T-helper 2 cell treated with Interferon-gamma antibody and Interleukin-4, amounts not matched to agents 5 μg/mL and 100 μg/mL, for 36 hours (primary cell): Measurements from ENCODE around the gene MGAT5.

ENCODE experiments used
- DNase-seq: peaks from one replicate; pipeline ENCODE4 v3.0.0; 2021; ENCODE audit warnings: low spot score
- H3K27ac Mint-ChIP-seq: one replicate; pipeline ENCODE4 v1.8.0; 2021; ENCODE audit warnings: mild to moderate bottlenecking, mixed read lengths
- H3K27me3 Mint-ChIP-seq: one replicate; pipeline ENCODE4 v1.8.0; 2021; ENCODE audit warnings: low read depth, mixed read lengths
- H3K36me3 Mint-ChIP-seq: one replicate; pipeline ENCODE4 v1.8.0; 2021; ENCODE audit warnings: low read depth, mixed read lengths
- H3K4me1 Mint-ChIP-seq: one replicate; pipeline ENCODE4 v1.8.0; 2021; ENCODE audit warnings: low read depth, mixed read lengths
- H3K4me3 Mint-ChIP-seq: one replicate; pipeline ENCODE4 v1.8.0; 2022; ENCODE audit warnings: mild to moderate bottlenecking, moderate library complexity, mixed read lengths
- H3K9me3 Mint-ChIP-seq: one replicate; pipeline ENCODE4 v1.8.0; 2021; ENCODE audit warnings: mixed read lengths

MGAT5 gene

DNA sequence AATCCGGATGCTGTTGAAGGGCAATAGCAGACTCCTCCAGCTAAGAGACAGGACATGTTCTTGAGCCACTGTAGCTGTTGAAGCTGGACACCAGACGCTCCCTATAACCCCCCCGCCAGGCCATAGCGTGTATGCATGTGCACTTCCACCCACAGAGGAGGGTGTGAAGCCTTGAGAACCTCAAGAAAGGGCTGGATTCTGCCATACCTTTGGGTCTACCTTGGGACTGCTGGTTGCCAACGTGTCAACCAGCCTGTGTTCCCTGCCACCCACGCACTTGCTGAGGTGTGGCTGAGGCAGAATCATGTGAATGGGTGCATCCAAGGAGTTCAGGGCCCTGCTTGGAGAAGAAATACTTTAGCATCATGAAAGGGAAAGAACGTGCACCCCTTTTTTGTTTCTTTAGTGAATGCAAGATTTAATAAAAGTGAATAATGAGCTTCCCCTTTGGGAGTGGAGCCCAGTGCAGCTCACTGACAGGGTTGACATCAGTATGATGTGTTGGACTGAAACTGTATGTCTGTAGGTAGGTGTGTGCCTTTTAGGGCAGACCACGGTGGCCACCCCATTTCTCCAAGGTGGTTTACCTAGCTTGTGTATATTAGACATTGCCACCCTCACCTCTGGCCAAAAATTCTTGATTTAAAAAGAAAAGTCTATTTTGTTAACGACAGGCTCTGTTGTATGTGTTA, 198.3 kb downstream of the MGAT5 start:
- Mint-ChIP-seq H3K9me3 (no peaks in the 10 kb centered on the region), H3K27me3 (no peaks in the 10 kb centered on the region), H3K27ac (no peak overlapping the region), H3K4me1 (no peaks in the 10 kb centered on the region), H3K36me3 (no peaks in the 10 kb centered on the region), H3K4me3 (no peak overlapping the region)
- no peak for DNase-seq

DNA sequence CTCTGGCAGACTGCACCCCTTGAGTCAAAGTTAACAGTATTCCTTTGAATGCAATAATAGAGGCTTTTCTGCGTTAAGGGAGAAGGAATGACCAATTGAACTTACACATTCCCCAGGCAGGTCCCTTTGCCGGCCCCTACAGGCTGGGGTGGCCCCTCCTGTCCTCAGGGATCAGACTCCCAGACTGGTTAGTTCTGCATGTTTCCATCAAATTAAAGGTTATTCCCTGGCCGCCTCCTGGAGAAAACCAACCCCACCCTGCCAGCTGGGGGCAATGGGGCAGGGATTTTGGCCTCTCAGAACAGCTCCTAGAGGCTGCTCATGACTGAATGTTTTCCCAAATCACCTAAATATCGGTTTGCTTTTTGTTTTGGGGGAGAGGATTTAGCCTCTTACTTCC, 199.6 kb downstream of the MGAT5 start:
- H3K27ac Mint-ChIP-seq: no peak overlapping the region
- H3K36me3 Mint-ChIP-seq: no peaks in the 10 kb centered on the region
- no peak overlapping the region for H3K4me3 Mint-ChIP-seq
- no peak for DNase-seq
- H3K9me3 Mint-ChIP-seq: no peaks in the 10 kb centered on the region
- H3K4me1 Mint-ChIP-seq: no peaks in the 10 kb centered on the region
- H3K27me3 Mint-ChIP-seq: no peaks in the 10 kb centered on the region

DNA sequence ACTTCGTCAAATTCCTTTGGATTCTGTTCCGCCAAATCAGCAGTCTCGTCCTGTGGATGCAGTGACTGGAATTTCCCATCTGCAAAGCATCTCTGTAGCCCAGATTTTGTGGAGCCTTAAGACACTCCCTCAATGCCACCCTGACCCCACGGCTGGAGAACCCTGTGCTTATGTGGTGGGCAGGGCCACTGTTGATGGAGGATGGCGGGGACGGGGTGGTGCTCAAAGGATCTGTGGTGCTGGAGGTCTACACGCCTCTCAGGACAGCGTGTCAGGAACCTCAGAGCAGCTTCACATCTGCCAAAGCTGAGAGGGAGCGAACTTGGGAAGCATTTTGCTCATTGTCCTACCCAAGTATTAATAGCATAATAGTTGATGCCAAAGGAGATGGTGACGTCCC, 200.1 kb downstream of the MGAT5 start:
- DNase-seq: no peak
- no peaks in the 10 kb centered on the region for H3K9me3 Mint-ChIP-seq
- H3K36me3 Mint-ChIP-seq: no peaks in the 10 kb centered on the region
- H3K4me1 Mint-ChIP-seq: no peaks in the 10 kb centered on the region
- no peaks in the 10 kb centered on the region for H3K27me3 Mint-ChIP-seq
- H3K4me3 Mint-ChIP-seq: no peak overlapping the region
- no peak overlapping the region for H3K27ac Mint-ChIP-seq

DNA sequence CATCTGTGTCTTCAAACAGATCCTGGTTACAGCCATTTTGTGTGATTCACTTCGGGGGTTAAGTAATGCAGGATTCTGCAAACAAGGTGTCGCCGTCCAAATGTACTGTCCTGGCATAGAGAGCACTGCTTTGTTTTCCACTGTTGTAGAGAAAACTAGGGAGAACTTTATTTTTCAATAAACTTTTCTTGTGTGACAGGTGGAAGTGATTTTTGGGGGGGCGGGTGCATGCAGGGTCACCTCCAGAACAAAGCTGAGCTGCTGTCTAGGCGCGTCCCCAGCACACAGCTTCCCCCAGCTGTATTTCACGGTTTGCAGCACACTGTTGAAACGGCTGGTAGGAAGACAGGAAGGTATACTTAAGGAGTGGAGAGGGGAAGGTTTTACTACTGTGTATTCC, 200.6 kb downstream of the MGAT5 start:
- Mint-ChIP-seq H3K36me3 (no peaks in the 10 kb centered on the region), H3K27me3 (no peaks in the 10 kb centered on the region), H3K4me1 (no peaks in the 10 kb centered on the region), H3K9me3 (no peaks in the 10 kb centered on the region), H3K4me3 (no peak overlapping the region), H3K27ac (no peak overlapping the region)
- no peak for DNase-seq

DNA sequence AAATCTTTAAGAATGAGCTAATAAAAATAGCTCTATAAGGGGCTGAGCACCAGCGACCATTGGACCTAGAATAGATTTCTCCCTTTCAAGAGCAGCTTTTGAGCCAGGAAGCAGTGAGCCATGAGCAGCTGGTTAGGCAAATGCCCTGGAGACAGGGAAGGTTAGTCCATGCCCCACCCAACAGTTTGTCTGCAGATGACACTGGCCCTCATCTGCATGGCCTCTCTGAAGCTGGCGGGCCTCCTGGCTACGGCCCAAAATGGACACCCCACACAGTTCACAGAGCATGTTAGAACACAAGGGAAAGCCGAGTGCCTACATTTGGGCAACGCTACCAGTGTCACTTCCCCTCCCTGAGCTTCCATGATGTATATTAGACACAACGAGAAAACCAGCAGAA, 201.1 kb downstream of the MGAT5 start:
- no peaks in the 10 kb centered on the region for H3K36me3 Mint-ChIP-seq
- no peak overlapping the region for H3K4me3 Mint-ChIP-seq
- H3K27me3 Mint-ChIP-seq: no peaks in the 10 kb centered on the region
- no peak for DNase-seq
- H3K9me3 Mint-ChIP-seq: no peaks in the 10 kb centered on the region
- no peak overlapping the region for H3K27ac Mint-ChIP-seq
- H3K4me1 Mint-ChIP-seq: no peaks in the 10 kb centered on the region

DNA sequence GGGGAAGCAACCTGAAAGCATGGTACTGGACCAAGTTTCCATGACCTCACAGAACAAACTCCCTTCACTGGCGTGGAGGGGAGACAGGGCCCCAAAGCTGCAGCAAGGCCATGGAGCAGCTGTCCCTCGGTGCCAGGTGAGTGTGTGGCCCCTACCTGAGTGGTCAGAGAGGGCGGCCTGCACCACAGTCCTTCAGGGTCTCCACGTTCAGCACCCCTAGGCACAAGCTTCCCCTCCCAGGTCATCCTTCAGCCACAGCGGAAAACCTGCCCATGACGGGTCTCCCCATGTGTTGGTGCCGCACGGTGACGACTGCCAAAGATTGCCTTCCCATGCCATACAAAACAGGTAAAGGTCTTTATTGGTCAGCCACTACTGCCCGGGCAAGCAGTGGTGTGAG, 201.6 kb downstream of the MGAT5 start:
- Mint-ChIP-seq H3K4me1 (no peaks in the 10 kb centered on the region), H3K36me3 (no peaks in the 10 kb centered on the region), H3K4me3 (no peak overlapping the region), H3K27me3 (no peaks in the 10 kb centered on the region), H3K9me3 (no peaks in the 10 kb centered on the region), H3K27ac (no peak overlapping the region)
- DNase-seq: no peak

DNA sequence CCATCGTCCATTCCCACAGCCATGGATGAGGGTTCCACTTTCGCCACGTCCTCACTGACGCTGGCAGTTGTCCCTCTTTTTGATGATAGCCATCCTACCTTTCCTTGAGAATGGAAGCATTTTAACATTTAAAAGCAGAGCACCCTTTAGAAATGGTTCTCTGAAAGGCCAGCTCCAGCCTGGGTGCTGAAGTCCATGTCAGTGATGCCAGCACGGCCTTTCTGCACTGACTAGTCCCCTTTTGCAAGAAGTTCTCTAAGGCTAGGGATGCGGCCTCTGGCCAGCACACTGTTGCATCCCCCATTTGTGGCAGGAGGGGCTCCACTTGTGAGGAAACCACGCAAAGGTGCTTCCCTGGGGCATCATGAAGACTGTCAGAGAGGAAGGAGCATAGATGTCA, 203.5 kb downstream of the MGAT5 start:
- Mint-ChIP-seq H3K4me1 (no peaks in the 10 kb centered on the region), H3K36me3 (no peaks in the 10 kb centered on the region), H3K9me3 (no peaks in the 10 kb centered on the region), H3K4me3 (no peak overlapping the region), H3K27ac (no peak overlapping the region), H3K27me3 (no peaks in the 10 kb centered on the region)
- no peak for DNase-seq

DNA sequence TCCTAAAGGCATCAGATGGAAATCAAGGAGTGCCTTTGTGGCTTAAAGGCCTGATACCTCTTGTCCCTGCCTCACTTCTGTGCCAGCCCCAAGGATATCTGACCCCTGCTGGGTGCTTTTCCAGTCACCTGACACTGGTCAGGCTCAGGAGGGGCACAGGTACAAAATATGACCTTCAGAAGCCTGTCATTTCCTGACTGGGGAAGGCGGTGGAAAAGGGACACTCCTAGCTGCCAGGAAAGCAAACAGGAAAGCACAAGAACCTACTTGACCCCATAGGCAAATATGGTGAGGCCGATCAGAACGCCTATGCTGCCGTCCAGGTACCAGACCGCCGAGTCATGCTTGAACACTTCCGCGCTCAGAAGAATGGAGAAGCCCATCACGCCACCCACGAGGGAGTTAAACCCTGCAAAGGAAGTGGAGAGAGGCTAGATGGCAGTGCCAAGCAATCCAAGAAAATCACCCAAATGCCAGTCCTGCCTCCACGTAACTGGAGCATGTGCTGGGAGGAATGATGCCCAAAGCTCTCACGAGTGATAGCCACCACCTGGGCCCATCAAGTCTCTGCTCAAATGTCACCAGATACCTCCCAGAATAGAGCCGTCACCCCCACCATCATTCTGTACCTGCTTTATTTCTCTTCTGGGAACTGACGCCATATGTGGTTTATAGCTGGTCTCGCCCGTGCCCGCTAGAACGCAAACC, 204.0 kb downstream of the MGAT5 start:
- Mint-ChIP-seq H3K27me3 (no peaks in the 10 kb centered on the region), H3K27ac (no peak overlapping the region), H3K36me3 (no peaks in the 10 kb centered on the region), H3K4me1 (no peaks in the 10 kb centered on the region), H3K4me3 (no peak overlapping the region), H3K9me3 (no peaks in the 10 kb centered on the region)
- DNase-seq: no peak

DNA sequence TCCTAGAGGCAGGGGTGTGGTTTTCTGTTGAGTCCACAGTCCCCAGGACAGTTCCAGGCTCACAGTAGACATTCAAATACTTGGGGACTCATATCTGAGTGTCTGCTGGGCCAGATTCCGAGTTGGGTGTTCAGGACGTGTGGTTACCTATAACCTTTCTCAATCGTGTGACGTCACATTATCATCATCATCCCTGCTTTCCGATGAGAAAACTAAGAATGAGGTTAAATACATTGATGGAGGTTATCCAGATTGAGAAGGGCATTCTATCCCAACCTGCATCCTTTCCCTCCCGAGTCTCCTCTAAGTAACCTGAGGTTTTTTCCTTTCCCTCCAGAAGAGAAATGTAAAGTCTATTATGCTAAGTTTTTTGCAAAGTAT, 204.6 kb downstream of the MGAT5 start:
- H3K36me3 Mint-ChIP-seq: no peaks in the 10 kb centered on the region
- DNase-seq: no peak
- H3K4me3 Mint-ChIP-seq: no peak overlapping the region
- H3K4me1 Mint-ChIP-seq: no peaks in the 10 kb centered on the region
- H3K9me3 Mint-ChIP-seq: no peaks in the 10 kb centered on the region
- no peak overlapping the region for H3K27ac Mint-ChIP-seq
- H3K27me3 Mint-ChIP-seq: no peaks in the 10 kb centered on the region

DNA sequence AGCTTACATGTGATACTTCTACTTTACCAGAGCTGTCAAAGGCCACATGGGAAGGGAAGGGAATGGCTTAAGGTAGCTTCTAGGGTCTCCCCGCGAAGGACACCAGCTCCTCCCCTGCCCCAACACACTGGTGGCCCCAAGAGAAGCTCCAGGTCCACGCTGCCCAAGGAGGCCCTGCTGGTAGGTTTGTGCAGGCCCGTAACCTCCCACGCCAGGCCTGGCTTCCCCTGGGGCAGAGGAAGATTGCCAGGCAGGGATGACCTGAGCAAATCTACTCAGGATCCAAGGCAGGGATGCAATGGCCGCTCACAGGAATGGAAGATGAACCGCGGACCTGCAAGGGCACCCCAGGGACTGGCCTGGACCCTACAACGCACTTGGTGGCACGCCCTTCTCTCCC, 205.1 kb downstream of the MGAT5 start:
- H3K4me1 Mint-ChIP-seq: no peaks in the 10 kb centered on the region
- H3K4me3 Mint-ChIP-seq: no peak overlapping the region
- H3K9me3 Mint-ChIP-seq: no peaks in the 10 kb centered on the region
- no peaks in the 10 kb centered on the region for H3K27me3 Mint-ChIP-seq
- no peaks in the 10 kb centered on the region for H3K36me3 Mint-ChIP-seq
- no peak for DNase-seq
- H3K27ac Mint-ChIP-seq: no peak overlapping the region

DNA sequence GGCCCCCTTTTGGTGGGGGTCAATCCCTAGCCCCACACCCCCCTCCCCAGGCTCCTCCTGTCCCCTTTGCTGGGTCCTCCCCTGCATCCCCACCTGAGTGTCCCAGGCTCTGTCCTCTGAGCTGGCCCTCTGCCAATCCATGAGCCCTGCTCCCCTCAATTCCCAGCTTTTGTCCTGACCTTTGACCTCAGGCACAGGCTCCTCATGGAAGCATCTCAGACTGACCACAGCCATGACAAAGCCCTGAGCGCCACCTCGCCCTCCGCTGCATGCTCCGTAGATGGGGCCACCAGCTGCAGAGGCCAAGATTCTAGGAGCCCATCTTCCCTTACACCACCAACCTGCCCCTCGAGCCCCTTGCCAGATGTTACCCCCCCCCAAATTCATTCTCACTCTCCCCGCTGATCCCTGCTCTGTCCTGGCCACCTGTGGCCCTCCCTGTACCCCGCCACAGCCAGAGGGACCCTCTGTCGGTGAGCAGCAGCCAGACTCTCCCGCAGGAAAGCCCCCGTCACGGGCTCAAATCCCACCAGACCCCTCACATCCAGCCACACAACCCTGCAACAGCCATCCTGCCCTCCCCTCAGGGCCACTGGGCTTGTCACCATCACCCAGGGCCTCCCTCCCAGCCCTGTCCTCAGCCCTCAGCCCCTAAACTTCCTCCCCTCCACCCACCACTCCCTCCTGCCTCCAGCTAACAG, 206.0 kb downstream of the MGAT5 start:
- H3K4me1 Mint-ChIP-seq: no peaks in the 10 kb centered on the region
- no peak overlapping the region for H3K27ac Mint-ChIP-seq
- H3K4me3 Mint-ChIP-seq: no peak overlapping the region
- H3K27me3 Mint-ChIP-seq: no peaks in the 10 kb centered on the region
- no peaks in the 10 kb centered on the region for H3K36me3 Mint-ChIP-seq
- no peaks in the 10 kb centered on the region for H3K9me3 Mint-ChIP-seq
- DNase-seq: no peak

DNA sequence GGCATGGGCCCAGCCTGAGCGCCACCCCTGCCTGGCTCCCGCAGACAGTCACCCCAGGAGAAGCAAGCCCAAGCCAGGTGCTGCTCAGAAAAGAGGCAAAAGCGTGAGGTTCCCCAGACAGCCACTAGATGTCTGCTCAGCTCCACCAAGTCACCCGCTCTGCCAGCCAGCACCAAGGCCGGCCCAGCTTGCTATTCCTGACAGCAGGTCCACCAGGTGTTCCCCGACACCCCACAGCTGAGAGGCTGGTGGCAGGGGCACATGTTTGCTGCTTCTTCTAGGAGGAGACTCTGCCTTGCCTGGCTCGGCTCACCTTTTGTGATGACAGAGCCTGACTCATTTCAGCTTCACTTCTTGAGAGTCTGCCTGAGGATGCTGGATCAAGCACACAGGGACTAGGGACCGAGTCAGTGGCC, 206.7 kb downstream of the MGAT5 start:
- Mint-ChIP-seq H3K4me3 (no peak overlapping the region), H3K4me1 (no peaks in the 10 kb centered on the region), H3K9me3 (no peaks in the 10 kb centered on the region), H3K27me3 (no peaks in the 10 kb centered on the region), H3K27ac (no peak overlapping the region), H3K36me3 (no peaks in the 10 kb centered on the region)
- DNase-seq: no peak

DNA sequence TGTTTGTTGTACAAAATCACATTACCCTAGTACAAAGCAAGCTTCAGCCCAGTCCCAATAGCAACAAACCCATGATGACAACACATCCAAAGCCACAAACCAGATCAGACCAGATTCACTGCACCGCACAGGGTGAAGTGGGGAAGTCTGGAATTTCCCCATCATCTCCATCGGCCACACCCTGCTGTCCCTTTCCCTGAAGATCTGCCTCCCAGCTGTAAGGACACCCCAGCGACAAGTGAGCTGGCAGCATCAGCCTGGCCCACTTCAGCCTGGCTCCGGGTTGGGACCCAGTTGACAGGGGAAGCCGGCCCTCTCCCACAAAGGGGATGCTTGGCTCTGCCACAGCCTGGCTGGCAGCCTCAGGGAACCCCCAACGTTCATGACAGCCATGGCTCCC, 207.6 kb downstream of the MGAT5 start:
- Mint-ChIP-seq H3K4me1 (no peaks in the 10 kb centered on the region), H3K9me3 (no peaks in the 10 kb centered on the region), H3K4me3 (no peak overlapping the region), H3K36me3 (no peaks in the 10 kb centered on the region), H3K27me3 (no peaks in the 10 kb centered on the region), H3K27ac (no peak overlapping the region)
- DNase-seq: no peak

DNA sequence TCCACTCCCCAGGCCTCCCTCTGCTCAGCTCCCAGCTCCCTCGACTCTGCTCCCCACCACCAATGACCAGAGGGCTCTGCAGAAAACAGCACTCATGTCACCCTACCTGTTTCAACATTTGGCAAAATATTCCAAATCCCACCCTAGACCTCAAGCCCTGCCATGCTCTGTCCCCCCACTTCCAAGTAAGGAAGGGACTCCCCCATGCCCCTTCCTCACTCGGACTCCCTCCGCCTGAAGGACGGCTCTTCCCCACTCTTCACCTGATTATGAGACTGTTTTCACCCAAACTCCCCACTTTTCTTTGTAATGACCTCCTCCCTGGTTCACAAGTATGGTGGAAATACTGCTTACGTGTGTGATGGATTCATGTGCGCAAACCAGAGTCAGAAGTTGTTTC, 208.4 kb downstream of the MGAT5 start:
- no peaks in the 10 kb centered on the region for H3K36me3 Mint-ChIP-seq
- DNase-seq: no peak
- H3K4me3 Mint-ChIP-seq: no peak overlapping the region
- H3K27me3 Mint-ChIP-seq: no peaks in the 10 kb centered on the region
- no peaks in the 10 kb centered on the region for H3K4me1 Mint-ChIP-seq
- no peaks in the 10 kb centered on the region for H3K9me3 Mint-ChIP-seq
- no peak overlapping the region for H3K27ac Mint-ChIP-seq
